Stimulated activated CD4-positive, alpha-beta T cell treated with anti-CD3 and anti-CD28 coated beads, Interleukin-15, amount 100 ng/mL, for 48 hours (primary cell): ENCODE results near the gene NWD2.

Source experiments
- DNase-seq, 2 donors: peaks; one replicate each; pipeline ENCODE4 v3.0.0-alpha.2; 2020; ENCODE audit warnings: low read depth in 2 of 2

The NWD2 gene

DNA sequence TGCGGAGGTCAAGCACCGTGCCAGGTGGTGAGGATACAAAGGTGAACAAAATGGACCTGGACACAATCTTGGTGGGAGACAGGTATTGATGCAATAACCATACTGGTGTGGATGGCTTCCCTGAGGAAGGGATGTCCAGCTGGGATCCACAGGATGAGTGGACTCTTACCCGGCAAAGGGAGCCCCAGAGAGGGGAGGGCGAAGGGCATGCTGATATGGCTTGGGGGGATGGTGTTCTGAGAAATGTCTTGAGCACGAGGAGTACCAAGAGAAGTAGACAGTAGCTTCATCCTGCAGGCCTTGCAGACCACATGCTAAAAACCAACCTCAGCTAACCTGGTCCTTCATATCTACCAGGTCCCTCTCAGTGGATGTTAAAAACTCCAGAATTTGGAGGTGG, 220.8 kb downstream of the NWD2 start:
- DNase-seq: no peak

DNA sequence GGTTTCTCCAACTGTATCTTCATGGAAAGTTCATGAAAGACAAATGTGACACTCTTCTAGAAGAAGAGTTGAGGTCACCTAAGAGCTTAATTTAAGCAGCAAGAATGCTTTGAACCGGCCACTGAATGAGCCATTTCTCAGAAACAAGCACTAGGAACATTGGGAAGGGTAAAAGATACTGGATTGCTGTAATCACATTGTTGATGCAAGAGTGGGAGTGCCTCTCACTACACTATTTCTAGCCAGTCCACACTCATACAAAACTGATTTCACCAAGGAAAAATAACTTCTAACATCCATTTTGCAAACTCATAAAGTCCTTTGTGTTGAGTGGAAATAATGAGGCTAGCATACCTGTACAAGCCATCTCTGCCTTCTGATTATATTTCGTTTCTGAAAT, 221.3 kb downstream of the NWD2 start:
- no peak for DNase-seq

DNA sequence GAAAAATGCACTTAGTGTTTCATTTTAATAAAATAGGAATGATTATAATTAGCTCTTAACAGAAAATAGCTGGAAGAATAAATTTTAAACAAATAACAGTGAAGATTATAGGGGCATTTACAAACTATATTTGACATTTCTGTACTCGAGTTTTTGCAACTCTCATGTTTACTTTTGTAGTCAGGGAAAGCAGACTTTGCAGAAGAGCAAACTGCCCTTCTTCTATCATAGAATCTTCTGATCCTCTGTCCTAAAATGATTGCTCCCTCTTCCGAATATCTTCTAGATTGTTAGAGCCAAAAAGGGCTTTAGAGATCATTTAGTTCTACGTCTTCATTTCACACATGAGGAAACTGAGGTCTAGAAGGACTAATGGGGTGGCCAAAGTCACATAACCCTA, 222.7 kb downstream of the NWD2 start:
- no peak for DNase-seq

DNA sequence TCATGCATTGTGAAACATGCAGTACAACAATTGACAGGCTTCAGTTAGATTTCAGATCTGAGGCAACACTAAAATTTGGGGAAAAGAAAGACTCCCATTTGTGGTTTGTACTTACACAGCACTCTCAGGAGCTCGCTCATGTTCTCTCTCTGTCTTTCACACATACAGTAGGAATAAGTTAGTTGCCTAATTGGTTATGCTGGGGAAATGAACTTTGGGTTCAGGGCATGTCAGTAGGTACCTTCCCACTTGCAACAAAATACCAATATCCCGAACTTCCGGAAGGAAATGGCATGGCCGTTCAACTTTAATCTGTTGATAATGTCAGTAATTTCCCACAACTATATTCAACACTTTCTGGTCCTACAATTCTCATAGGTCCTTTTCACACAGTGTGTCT, 223.3 kb downstream of the NWD2 start:
- no peak for DNase-seq

DNA sequence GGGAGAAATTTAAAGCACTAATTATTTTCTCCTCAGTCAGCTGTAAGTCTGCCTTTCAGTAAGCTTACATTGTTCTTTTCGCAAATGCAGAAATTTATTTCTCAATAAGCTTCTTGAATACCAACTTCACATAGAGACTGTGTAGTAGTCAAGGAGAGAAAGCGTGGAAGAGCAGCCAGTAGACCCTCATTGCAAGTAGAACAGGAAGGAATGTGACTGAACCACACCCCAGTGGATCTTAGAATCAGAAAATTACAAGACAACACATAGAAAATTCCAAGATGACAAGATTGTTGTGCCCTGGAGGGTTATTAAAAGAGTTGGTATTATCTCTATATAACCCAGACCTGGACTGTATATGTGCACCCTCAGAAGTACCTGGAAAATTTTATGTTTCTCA, 224.7 kb downstream of the NWD2 start:
- DNase-seq: no peak

DNA sequence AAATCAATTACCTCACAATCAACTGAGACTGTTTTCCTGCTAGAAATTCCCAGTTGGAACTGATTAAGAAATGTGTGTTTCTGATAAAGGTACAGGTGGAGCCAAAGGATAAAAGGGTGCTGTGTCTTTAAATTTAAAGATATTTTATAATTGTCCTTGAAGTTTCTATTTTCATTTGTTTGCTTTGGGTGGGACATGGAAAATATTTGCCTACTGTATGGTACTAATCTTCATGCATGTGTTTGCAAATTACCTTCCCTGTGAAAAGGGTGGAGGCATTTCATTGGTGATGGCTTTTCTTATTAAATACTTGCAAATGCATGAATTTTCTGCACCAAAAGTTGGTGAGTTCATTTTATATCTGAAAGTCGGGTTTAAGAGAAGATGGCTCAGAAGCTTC, 225.7 kb downstream of the NWD2 start:
- DNase-seq: no peak

DNA sequence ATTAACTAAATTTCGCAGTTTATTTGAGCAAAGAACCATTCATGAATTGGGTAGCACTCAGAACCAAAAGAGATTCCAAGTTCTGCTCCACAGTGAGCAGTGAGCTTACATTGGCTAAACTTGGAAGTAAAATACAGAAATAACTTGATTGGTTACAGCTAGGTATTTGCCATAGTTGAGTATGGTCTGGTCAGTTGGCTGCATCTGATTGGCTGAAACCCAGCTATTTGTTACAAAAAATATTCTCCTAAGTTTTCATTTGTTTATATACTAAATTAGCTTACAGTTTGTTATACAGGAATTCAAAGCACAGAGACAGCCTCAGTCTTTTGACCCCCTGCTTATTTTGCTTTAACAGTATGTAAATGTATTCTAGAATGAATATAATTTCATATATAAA, 226.6 kb downstream of the NWD2 start:
- DNase-seq: no peak

DNA sequence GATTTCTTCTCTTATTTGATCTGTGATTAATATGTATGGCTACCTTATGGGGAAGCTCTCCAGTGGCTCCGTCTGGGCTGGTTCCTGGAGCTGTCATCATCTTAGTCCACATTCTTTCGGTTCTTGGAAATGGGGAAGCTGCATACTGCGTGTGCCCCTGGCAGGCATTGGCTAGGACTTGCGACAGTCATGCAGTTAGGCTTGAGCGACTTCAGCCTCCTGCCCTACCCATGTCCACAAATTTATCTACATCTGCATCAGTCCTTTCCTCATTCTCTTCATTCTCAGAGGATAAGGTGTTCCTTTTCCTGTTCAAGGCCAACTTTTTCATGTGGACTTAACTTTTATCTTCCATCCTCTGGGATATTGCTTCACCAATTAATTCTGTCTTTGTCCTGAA, 227.4 kb downstream of the NWD2 start:
- no peak for DNase-seq

DNA sequence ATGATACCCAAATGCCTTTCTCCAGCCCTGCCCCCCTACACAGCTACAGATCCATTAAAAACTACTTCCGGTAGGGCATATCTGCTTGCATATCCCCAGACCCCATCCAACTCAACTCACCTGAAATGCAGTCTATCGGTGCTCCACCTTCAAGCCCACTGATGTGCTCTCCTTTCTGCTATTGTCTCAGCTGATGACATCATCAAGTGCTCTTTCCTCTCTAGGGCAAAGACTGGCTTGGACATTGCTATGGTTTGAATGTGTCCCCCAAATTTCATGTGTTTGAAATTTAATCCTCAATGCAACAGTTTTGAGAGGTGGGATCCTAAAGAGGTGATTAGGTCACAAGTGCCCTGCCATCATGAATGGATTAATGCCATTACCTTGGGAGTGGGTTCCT, 229.3 kb downstream of the NWD2 start:
- no peak for DNase-seq

DNA sequence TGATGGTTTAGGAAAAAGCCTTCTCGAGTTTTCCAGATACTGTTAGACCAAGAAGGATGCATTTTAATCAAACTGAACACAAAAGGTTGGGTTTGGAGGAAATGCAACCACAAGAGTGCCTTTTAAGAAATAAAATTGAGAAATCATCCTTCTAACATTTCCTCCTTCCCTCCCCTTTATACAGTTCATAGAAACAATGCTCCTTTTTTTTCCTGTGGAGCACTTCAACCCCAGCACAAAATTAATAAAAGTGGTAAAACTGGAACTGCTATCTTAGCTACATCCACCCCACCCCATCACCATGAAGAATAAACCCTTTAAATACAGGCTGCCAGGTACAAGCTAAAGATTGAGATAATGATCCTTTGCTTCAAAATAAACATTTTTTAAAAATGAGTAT, 230.5 kb downstream of the NWD2 start:
- no peak for DNase-seq

DNA sequence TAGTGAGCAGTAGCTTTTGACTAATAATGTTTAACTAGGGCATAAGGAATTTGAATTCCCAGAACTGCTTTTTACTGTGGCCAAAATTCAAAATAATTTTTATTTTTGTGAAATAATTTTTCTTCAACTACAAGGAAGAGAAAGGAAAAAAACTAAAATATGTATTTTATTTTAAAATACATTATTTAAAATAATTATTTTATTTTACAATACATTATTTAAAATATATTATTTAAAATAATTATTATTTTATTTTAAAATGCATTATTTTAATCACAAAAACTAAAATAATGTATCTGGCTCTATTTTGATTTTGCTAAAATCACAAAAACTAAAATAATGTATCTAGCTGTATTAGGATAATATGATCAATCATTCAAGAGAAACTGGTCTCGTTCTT, 231.2 kb downstream of the NWD2 start:
- DNase-seq: no peak

DNA sequence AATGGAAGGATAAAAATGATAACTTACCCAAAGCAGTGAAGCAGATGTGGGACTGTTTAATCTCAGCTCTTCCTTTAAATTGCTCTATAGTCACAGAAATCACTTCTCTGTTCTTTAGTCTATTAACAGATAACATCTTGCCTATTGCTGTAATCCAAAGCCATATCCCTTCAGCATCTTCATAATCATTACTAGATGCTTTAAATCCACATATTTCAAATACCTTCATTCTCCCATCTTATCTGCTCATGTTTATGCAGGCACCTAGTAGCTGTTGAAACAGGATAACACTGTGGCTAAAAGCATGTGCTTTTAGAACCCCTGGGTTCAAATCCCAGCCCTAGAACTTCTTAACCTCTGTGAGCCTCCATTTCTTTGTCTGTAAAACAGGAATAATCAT, 231.7 kb downstream of the NWD2 start:
- no peak for DNase-seq

DNA sequence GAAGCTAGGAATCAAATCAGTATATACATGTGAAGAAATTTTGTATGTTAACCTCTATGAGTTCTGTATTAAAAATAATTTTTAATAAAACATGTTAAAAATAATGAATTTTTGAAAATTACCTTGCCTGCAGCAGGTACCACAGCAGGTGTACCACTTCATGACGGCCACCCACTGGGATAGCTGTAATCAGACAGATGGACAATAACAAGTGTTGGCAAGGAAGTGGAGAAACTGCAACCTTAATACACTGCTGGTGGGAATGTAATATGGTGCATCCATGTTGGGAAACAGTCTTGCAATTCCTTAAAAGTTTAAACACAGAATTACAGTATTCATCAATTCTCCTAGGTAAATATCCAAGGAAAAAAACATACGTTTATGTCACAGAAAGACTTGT, 232.1 kb downstream of the NWD2 start:
- no peak for DNase-seq

DNA sequence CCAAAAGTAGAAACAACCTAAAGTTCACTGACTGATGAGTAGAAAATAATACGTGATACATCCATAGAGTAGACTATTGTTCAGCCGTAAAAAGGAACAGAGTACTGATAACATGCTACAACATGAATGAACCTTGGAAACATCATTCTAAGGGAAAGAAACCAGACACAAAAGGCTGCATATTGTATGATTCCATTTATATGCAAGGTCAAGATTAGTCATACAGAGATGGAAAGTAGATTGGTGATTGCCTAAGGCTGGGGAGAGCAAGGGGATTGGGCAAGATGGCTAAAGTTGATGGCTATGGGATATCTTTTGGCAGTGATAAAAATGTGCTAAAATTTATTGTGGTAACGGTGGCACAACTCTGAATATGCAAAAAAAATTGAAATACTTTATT, 232.6 kb downstream of the NWD2 start:
- no peak for DNase-seq

DNA sequence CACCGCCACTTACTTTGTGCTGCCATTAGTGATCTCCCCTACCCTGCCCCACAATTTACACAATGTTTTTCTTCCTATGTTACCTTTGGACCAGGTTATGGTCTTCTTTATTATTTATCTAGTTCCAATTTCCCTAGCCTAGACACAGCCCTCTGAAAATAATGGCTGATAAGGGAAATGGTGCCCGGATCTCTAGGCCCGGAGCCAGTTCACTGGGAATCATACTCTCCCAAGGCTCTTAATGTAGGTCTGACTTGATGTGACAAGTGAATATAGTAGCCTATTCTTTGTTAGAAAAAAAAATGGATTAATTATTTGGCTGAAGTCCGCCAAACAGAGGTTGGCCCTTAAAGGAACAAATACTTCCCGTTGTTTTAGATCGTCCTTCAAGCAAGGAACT, 233.6 kb downstream of the NWD2 start:
- no peak for DNase-seq

DNA sequence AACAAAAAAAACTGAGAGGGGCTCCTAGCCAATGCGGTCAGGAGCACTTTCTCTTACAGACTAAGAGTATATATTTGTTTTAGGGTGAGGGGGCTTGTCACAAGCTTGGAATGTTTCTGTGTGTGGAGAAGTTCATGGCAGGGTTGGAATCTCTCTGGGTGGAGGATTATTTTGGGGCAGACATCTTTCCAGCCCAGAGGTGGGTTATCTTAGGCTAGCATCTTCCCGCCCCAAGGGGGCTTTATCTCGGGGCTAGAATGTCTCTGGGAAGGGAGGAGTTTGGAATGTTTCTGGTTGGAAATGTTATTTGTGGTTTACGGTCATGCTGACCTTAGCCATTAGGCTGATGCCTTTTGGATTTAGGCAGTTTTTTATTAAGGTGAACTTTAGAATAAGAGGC, 236.0 kb downstream of the NWD2 start:
- no peak for DNase-seq

DNA sequence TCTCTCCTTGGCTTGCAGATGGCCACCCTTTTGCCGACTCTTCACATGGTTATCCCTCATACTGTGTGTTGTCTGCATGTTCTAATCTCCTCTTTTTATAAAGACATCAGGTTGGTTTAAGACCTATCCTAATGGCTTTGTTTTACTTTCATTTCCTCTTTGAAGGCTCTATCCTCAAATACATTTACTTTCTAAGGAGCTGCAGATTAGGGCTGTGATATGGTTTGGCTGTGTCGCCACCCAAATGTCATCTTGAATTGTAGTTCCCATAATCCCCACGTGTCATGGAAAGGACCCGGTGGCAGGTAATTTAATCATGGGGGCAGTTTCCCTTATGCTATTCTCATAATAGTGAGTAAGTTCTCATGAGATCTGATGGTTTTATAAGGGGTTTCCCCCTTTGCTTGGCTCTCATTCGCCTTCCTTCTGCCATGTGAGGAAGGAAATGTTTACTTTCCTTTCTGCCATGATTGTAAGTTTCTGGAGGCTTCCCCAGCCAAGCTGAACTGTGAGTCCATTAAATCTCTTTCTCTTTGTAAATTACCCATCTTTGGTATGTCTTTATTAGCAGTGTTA, 237.1 kb downstream of the NWD2 start:
- DNase-seq: no peak

DNA sequence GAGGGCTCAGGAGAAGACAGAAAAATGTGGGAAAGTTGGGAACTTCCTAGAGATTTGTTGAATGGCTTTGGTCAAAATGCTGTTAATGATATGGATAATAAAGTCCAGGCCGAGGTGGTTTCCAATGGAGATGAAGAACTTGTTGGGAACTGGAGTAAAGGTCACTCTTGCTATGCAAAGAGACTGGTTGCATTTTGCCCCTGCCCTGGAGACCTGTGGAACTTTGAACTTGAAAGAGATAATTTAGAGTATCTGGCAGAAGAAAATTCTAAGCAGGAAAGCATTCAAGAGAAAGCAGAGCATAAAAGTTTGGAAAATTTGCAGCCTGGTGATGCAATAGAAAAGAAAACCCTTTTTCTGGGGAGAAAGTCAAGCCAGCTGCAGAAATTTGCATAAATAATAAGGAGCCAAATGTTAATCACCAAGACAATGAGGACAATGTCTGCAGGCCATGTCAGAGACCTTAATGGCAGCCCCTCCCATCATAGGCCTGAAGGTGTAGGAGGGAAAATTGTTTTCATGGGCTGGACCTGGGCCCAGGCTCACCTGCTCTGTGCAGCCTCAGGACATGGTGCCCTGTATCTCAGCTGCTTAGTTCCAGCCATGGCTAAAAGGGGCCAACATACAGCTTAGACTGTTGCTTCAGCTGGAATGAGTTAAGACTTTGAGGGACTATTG, 237.8 kb downstream of the NWD2 start:
- DNase-seq: no peak

DNA sequence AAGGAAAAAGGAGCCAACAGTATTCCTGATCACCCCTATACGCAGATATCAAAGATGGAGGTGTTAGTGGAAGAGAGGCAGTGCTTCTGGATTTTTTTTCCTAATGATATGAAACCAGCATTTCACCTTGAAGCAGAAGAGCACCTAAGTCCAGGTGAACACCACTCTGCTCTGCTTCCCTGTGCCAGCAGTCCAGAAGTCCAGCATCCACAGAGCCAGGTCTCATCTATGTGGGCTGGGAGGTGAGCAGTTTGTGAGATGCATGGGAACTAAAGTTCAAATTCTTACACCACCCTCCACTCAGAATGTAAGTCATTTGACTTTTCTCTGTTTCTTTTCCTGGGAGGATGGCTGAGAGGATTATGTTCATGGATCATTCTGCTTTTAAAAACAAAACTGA, 239.1 kb downstream of the NWD2 start:
- DNase-seq: no peak

DNA sequence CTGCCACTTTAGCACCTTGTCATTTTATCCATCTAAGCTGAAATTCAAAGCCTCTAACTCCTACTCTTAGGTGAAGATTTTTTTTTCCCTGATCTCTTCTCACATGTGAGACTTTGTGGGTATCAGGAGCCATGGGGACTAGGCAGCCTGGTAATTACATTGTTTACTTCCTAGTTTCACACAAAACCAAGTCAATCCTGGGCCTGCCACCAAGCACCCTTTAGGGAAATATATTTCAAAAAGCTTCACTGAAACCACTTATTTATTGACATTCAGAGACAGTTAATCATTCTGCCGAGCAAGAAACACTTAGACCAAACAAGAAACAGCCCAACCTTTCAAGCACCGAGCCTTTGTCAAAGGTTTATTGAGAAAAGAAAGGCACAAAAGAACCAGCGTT, 241.6 kb downstream of the NWD2 start:
- no peak for DNase-seq

DNA sequence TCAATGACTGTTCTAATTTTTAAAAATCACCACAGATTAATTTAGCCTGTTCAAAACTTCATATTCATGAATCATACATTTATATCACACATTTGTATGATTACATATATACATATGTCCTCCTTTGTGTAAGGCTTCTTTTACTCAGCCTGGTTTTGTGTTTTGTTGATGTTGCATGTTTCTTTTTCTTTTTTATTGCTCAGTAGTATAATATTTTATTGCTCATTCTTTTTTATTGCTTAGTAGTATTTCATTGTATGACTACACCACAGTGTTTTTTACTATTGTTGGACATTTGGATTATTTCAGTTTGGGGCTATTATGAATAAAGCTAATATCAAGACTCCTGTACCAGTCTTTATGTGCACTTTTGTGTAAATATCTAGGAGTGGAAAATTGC, 243.1 kb downstream of the NWD2 start:
- DNase-seq: no peak

DNA sequence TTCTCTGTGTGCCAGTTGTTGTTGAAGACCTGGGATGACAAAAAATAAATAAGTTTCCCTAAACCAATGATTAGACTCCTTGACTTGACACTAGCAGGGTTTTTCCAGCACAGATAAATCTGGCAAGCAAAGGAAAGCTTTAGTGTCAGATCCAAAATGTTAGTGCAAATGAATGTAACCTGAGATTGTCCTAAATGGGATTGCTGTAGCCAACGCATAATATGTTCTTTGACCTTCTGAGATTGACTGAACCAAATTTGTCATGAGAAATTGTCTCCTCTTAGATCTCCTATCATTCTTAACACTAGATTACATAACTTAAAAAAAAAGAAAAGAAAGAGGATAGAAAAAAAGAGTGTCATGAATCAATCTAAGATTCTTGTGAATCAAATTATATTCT, 245.2 kb downstream of the NWD2 start:
- DNase-seq: no peak

DNA sequence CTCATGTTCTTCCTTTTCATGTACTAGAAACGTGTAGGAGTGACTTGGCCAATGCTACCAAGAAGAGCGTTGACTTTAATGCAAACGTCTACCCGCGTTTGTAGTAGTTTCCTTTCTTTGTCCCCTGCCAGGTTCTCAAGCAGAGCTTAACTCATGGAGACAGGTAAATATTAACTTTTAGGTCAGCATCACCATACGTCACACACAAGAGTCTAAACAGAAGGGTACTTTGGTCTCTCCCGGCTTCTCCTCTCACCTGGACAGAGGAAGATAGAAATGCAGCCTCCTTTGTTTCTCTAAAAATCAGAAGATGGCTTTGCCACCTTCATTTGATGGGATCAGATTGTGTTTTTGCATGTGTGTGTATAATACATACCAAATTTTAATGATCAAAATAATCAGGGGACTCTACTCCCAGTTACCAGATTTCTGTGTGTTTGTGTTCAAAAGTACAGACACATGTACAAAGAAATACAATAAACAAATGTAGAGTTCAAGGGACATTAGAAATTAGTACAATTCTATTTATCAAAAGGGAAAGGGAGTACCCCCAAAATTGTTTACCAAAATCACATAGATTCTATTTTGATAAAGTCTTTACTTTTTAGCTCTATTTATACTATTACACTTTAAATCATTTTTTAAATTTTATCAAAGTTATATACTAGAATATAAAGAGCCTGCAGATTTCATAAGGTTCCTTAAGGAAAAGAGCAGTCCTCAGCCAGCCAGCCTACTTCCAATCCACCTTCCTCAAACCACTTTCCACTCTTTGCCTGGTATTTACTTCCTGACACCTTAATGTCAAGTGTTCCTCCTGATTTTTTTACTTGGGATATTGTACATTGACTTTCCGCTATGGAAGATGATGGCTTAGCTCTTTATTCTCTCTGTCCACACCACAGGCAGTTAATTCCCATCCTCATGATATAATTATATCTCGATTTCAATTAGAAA, 246.1 kb downstream of the NWD2 start:
- DNase-seq: no peak
